Suprapubic skin (tissue), 4 donors: Measurements from ENCODE around the gene PTPRN2. TPM values are rescaled to one million over a fixed set of nuclear protein-coding genes. Genes with fewer than 3 reads are reported as not detected.
A peak's percentile ranks its signal among the peaks of the same experiment; 100 is the strongest.

ENCODE experiments used
- DNase-seq, 2 donors: peaks; one replicate each; pipeline ENCODE4 v3.0.0-alpha.2; 2019; ENCODE audit warnings: low spot score in 2 of 2
- H3K27ac ChIP-seq: fragments of 200-600 bp; sonication (generic); one replicate; pipeline ENCODE4 v1.5.1; 2019
- H3K27me3 ChIP-seq: fragments of 200-600 bp; sonication (generic); one replicate; pipeline ENCODE4 v1.5.1; 2019
- H3K36me3 ChIP-seq: fragments of 200-600 bp; sonication (generic); one replicate; pipeline ENCODE4 v1.5.1; 2019
- H3K4me1 ChIP-seq: fragments of 200-600 bp; sonication (generic); one replicate; pipeline ENCODE4 v1.5.1; 2019
- H3K4me3 ChIP-seq: fragments of 200-600 bp; sonication (generic); one replicate; pipeline ENCODE4 v1.5.1; 2019; ENCODE audit warnings: mild to moderate bottlenecking
- H3K9me3 ChIP-seq: fragments of 200-600 bp; sonication (generic); one replicate; pipeline ENCODE4 v1.5.1; 2019
- EP300 ChIP-seq: sonication (generic); formaldehyde crosslinking; IDR thresholded peaks from one replicate; pipeline ENCODE4 v1.6.1; 2017; ENCODE audit warnings: antibody characterized with exemption
- POLR2A ChIP-seq, 2 donors: fragments of 450-650 bp; IDR thresholded peaks; one replicate each; pipeline ENCODE4 v1.6.1; 2017; ENCODE audit warnings: antibody characterized with exemption in 2 of 2, mild to moderate bottlenecking in 2 of 2, moderate library complexity in 2 of 2
- POLR2AphosphoS5 ChIP-seq, 3 donors: sonication (generic); formaldehyde crosslinking; IDR thresholded peaks; one replicate each; pipeline ENCODE4 v1.6.1; 2017; ENCODE audit warnings: antibody characterized with exemption in 3 of 3
- WGBS: methylation state at CpG from one replicate; pipeline ENCODE4 v1.1.5; 2018; 5-methylcytosine and 5-hydroxymethylcytosine counted together
- total RNA-seq, 4 donors: library from RNA; depleted of rRNA; stranded (reverse); fragments of >200 nt; gene quantifications; one replicate each; pipeline ENCODE4 v1.1.0, GENCODE V29; 2016
- TF ChIP-seq, protein P1 (sequence below), 2 donors: fragments of 200-600 bp in 1 of 2; fragments of 450-650 bp in 1 of 2; sonication (generic) in 1 of 2; IDR thresholded peaks; one replicate each; pipeline ENCODE4 v1.5.1; 2016 to 2019; ENCODE audit warnings: antibody characterized with exemption in 2 of 2, mild to moderate bottlenecking in 1 of 2, moderate library complexity in 1 of 2

The PTPRN2 gene
- total RNA-seq, 4 donors from 2014 or later = 0.23 to 1.8 (median 1.3) TPM

- H3K36me3 ChIP-seq = no peaks in the 10 kb centered on the region
- no peak overlapping the region for H3K27ac ChIP-seq
- peak; percentile 40 to 62 for DNase-seq
- TF ChIP-seq POLR2A (IDR thresholded peaks at IDR 0.05) (no peak), POLR2AphosphoS5 (IDR thresholded peaks at IDR 0.05) (no peak), EP300 (no peak)
- TF ChIP-seq, protein P1, sequence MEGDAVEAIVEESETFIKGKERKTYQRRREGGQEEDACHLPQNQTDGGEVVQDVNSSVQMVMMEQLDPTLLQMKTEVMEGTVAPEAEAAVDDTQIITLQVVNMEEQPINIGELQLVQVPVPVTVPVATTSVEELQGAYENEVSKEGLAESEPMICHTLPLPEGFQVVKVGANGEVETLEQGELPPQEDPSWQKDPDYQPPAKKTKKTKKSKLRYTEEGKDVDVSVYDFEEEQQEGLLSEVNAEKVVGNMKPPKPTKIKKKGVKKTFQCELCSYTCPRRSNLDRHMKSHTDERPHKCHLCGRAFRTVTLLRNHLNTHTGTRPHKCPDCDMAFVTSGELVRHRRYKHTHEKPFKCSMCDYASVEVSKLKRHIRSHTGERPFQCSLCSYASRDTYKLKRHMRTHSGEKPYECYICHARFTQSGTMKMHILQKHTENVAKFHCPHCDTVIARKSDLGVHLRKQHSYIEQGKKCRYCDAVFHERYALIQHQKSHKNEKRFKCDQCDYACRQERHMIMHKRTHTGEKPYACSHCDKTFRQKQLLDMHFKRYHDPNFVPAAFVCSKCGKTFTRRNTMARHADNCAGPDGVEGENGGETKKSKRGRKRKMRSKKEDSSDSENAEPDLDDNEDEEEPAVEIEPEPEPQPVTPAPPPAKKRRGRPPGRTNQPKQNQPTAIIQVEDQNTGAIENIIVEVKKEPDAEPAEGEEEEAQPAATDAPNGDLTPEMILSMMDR (IDR thresholded peaks at IDR 0.05) = no peak
- 85% methylated on average over 10 of the region's 11 CpGs for WGBS
- H3K9me3 ChIP-seq = no peaks in the 10 kb centered on the region
- H3K4me1 ChIP-seq = no peaks in the 10 kb centered on the region
- H3K27me3 ChIP-seq = peaks cover 7% of the 10 kb centered on the region
- H3K4me3 ChIP-seq = no peak overlapping the region
Observed at GRCh38 chr7:158030566-158030965, 557.1 kb downstream of the PTPRN2 start.

GRCh38 chr7:158030071-158030470, 557.6 kb downstream of the PTPRN2 start:
- Histone ChIP-seq H3K36me3 (no peaks in the 10 kb centered on the region), H3K4me3 (no peak overlapping the region), H3K4me1 (no peaks in the 10 kb centered on the region), H3K9me3 (no peaks in the 10 kb centered on the region), H3K27me3 (peaks cover 7% of the 10 kb centered on the region), H3K27ac (no peak overlapping the region)
- DNase-seq = peak; percentile 21 to 55
- WGBS = 83% methylated on average over 10 of the region's 10 CpGs
- no peak for TF ChIP-seq POLR2A (IDR thresholded peaks at IDR 0.05)
- TF ChIP-seq POLR2AphosphoS5 (IDR thresholded peaks at IDR 0.05) = no peak
- TF ChIP-seq EP300 = no peak
- TF ChIP-seq, protein P1 (IDR thresholded peaks at IDR 0.05) = no peak

DNA sequence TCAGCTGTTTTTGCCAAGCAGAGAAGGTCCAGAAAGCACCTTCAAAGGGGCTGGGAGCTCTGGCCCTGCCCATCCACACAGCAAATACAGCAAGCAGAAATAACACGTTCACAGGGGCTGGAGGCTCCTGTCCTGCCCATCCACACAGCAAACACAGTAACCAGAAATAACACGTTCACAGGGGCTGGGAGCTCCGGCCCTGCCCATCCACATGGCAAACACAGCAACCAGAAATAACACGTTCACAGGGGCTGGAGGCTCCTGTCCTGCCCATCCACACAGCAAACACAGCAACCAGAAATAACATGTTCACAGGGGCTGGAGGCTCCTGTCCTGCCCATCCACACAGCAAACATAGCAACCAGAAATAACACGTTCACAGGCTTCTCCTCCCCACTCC, 558.1 kb downstream of the PTPRN2 start:
- peaks cover 6% of the 10 kb centered on the region for H3K27me3 ChIP-seq
- H3K9me3 ChIP-seq = no peaks in the 10 kb centered on the region
- TF ChIP-seq POLR2A (IDR thresholded peaks at IDR 0.05) = no peak
- no peak for TF ChIP-seq POLR2AphosphoS5 (IDR thresholded peaks at IDR 0.05)
- no peak for TF ChIP-seq EP300
- TF ChIP-seq, protein P1 (IDR thresholded peaks at IDR 0.05) = no peak
- H3K27ac ChIP-seq = no peak overlapping the region
- WGBS = 36% methylated on average over 4 of the region's 5 CpGs
- peak in 1 of 2 donors; percentile 35 for DNase-seq
- H3K36me3 ChIP-seq = no peaks in the 10 kb centered on the region
- H3K4me1 ChIP-seq = no peaks in the 10 kb centered on the region
- no peak overlapping the region for H3K4me3 ChIP-seq

- H3K36me3 ChIP-seq = no peaks in the 10 kb centered on the region
- H3K9me3 ChIP-seq = no peaks in the 10 kb centered on the region
- DNase-seq = peak; percentile 20 to 45
- TF ChIP-seq, protein P1 (IDR thresholded peaks at IDR 0.05) = no peak
- TF ChIP-seq EP300 = no peak
- TF ChIP-seq POLR2A (IDR thresholded peaks at IDR 0.05) = no peak
- no peak for TF ChIP-seq POLR2AphosphoS5 (IDR thresholded peaks at IDR 0.05)
- H3K27ac ChIP-seq = no peak overlapping the region
- peaks cover 5% of the 10 kb centered on the region for H3K27me3 ChIP-seq
- 90% methylated on average over 22 of the region's 22 CpGs for WGBS
- no peak overlapping the region for H3K4me3 ChIP-seq
- H3K4me1 ChIP-seq = no peaks in the 10 kb centered on the region
Observed at GRCh38 chr7:158028971-158029370, 558.7 kb downstream of the PTPRN2 start.

DNA sequence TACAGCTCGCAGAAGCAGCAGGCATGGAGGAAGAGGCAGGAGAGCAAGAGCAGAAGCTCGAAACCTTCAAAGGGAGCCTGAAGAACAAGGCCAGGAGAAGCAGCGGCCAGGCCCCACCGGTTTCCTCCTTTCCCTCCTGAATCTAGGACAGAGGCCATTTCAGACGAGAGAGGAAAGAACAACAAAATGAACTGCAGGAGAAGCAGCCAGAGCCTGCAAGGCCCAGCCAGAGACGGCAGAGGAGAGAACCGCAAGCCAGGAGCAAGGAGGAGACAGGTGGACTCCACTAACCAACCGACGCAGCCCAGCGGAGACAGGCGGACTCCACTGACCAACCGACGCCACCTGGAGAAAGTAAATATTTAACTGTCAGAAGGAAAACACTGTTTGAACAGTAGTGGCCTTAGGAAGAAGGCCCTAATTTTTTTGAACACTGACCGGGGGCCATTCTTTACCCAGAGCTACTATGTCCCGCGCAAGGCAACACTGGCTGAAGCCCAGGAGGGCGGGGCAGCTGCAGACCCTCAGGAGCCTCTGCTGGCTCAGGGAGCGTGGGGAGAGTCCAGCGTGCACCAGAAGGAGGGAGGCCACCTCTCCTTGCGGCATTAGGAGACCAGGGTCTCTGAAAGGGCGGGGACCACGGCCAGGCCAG, 559.2 kb downstream of the PTPRN2 start:
- no peaks in the 10 kb centered on the region for H3K4me1 ChIP-seq
- no peaks in the 10 kb centered on the region for H3K9me3 ChIP-seq
- WGBS = 93% methylated on average over 20 of the region's 22 CpGs
- no peak overlapping the region for H3K4me3 ChIP-seq
- TF ChIP-seq, protein P1 (IDR thresholded peaks at IDR 0.05) = no peak
- TF ChIP-seq EP300 (no peak), POLR2A (IDR thresholded peaks at IDR 0.05) (no peak), POLR2AphosphoS5 (IDR thresholded peaks at IDR 0.05) (no peak)
- H3K36me3 ChIP-seq = no peaks in the 10 kb centered on the region
- H3K27ac ChIP-seq = no peak overlapping the region
- peak; percentile 32 to 61 for DNase-seq
- H3K27me3 ChIP-seq = peaks cover 5% of the 10 kb centered on the region
